ENCODE measurements around the gene RPL12. TPM values are rescaled to one million over a fixed set of nuclear protein-coding genes. Genes with fewer than 3 reads are reported as not detected.

The RPL12 gene
- total RNA-seq, 1 donor from 2014 or later: 4,885 TPM

- no peak for TF ChIP-seq CTCF (IDR thresholded peaks at IDR 0.05; ENCODE audit: insufficient read depth, low read length, poor library complexity, severe bottlenecking)
- Histone ChIP-seq H3K36me3 (ENCODE audit: control insufficient read depth, insufficient read depth, low read length) (peaks cover 4% of the 10 kb centered on the region), H3K4me3 (ENCODE audit: low read depth, low read length) (no peak overlapping the region), H3K27me3 (ENCODE audit: control insufficient read depth, insufficient read depth, low read length) (no peaks in the 10 kb centered on the region)
- DNase-seq (ENCODE audit: low read depth): no peak
These were observed 45.7 kb downstream of the RPL12 start for GRCh38 chr9:127405344-127406125.

- Histone ChIP-seq H3K27me3 (ENCODE audit: control insufficient read depth, insufficient read depth, low read length) (no peaks in the 10 kb centered on the region), H3K36me3 (ENCODE audit: control insufficient read depth, insufficient read depth, low read length) (peaks cover 4% of the 10 kb centered on the region), H3K4me3 (ENCODE audit: low read depth, low read length) (no peak overlapping the region)
- no peak for DNase-seq (ENCODE audit: low read depth)
- no peak for TF ChIP-seq CTCF (IDR thresholded peaks at IDR 0.05; ENCODE audit: insufficient read depth, low read length, poor library complexity, severe bottlenecking)
These were observed 46.6 kb downstream of the RPL12 start for GRCh38 chr9:127404631-127405030.

GRCh38 chr9:127403507-127404192, 47.6 kb downstream of the RPL12 start:
- no peak for DNase-seq (ENCODE audit: low read depth)
- Histone ChIP-seq H3K4me3 (ENCODE audit: low read depth, low read length) (no peak overlapping the region), H3K27me3 (ENCODE audit: control insufficient read depth, insufficient read depth, low read length) (no peaks in the 10 kb centered on the region), H3K36me3 (ENCODE audit: control insufficient read depth, insufficient read depth, low read length) (peaks cover 4% of the 10 kb centered on the region)
- TF ChIP-seq CTCF (IDR thresholded peaks at IDR 0.05; ENCODE audit: insufficient read depth, low read length, poor library complexity, severe bottlenecking): no peak

- DNase-seq (ENCODE audit: low read depth): no peak
- Histone ChIP-seq H3K36me3 (ENCODE audit: control insufficient read depth, insufficient read depth, low read length) (peaks cover 4% of the 10 kb centered on the region), H3K27me3 (ENCODE audit: control insufficient read depth, insufficient read depth, low read length) (no peaks in the 10 kb centered on the region), H3K4me3 (ENCODE audit: low read depth, low read length) (no peak overlapping the region)
- no peak for TF ChIP-seq CTCF (IDR thresholded peaks at IDR 0.05; ENCODE audit: insufficient read depth, low read length, poor library complexity, severe bottlenecking)
These were observed 48.7 kb downstream of the RPL12 start for GRCh38 chr9:127402401-127403090.

- DNase-seq (ENCODE audit: low read depth): no peak
- H3K27me3 ChIP-seq (ENCODE audit: control insufficient read depth, insufficient read depth, low read length): no peaks in the 10 kb centered on the region
These were observed 51.4 kb downstream of the RPL12 start for GRCh38 chr9:127399736-127400269.

More at GRCh38 chr9:127399736-127400269, 51.4 kb downstream of the RPL12 start:
- no peak for TF ChIP-seq CTCF (IDR thresholded peaks at IDR 0.05; ENCODE audit: insufficient read depth, low read length, poor library complexity, severe bottlenecking)
- Histone ChIP-seq H3K36me3 (ENCODE audit: control insufficient read depth, insufficient read depth, low read length) (peaks cover 2% of the 10 kb centered on the region), H3K4me3 (ENCODE audit: low read depth, low read length) (no peak overlapping the region)
